Vagina (tissue), 2 donors: ENCODE measurements around the gene C9orf43. TPM values are rescaled to one million over a fixed set of nuclear protein-coding genes. Genes with fewer than 3 reads are reported as not detected.

Source experiments
- DNase-seq, 2 donors: peaks; one replicate each; pipeline ENCODE4 v3.0.0-alpha.2; 2017; ENCODE audit errors: extremely low spot score in 2 of 2
- H3K27ac ChIP-seq: fragments of 200-600 bp; sonication (generic); one replicate; pipeline ENCODE4 v1.5.1; 2019
- H3K27me3 ChIP-seq: fragments of 200-600 bp; sonication (generic); one replicate; pipeline ENCODE4 v1.5.1; 2019
- H3K36me3 ChIP-seq, 2 donors: fragments of 200-600 bp; sonication (generic); one replicate each; pipeline ENCODE4 v1.5.1; 2017 to 2019
- H3K4me1 ChIP-seq: fragments of 200-600 bp; sonication (generic); one replicate; pipeline ENCODE4 v1.5.1; 2019
- H3K4me3 ChIP-seq, 2 donors: fragments of 200-600 bp; sonication (generic); 1 replicate in 1 of 2; 2 replicates in 1 of 2; pipeline ENCODE4 v1.5.1; 2016 to 2019
- H3K9me3 ChIP-seq: fragments of 200-600 bp; sonication (generic); one replicate; pipeline ENCODE4 v1.5.1; 2019
- CTCF ChIP-seq, 3 experiments: fragments of 450-650 bp in 2 of 3; fragments of 200-600 bp in 1 of 3; sonication (generic) in 1 of 3; IDR thresholded peaks; one replicate each; pipeline ENCODE4 v1.5.1; 2017 to 2019; ENCODE audit warnings: antibody characterized with exemption in 3 of 3, mild to moderate bottlenecking in 2 of 3, moderate library complexity in 2 of 3
- POLR2A ChIP-seq, 2 donors: fragments of 450-650 bp; IDR thresholded peaks; one replicate each; pipeline ENCODE4 v1.6.1; 2017; ENCODE audit warnings: antibody characterized with exemption in 2 of 2, mild to moderate bottlenecking in 2 of 2, moderate library complexity in 2 of 2
- POLR2AphosphoS5 ChIP-seq, 2 donors: sonication (generic); formaldehyde crosslinking; IDR thresholded peaks; one replicate each; pipeline ENCODE4 v1.9.0; 2017; ENCODE audit warnings: antibody characterized with exemption in 2 of 2, mild to moderate bottlenecking in 2 of 2, low read depth in 1 of 2; ENCODE audit not compliant: insufficient read depth in 1 of 2
- intact Hi-C: fragments of 100-400 bp; cut with DNase I; formaldehyde crosslinking; loops from one replicate; pipeline ENCODE4 v1.15.1; 2023
- total RNA-seq: library from RNA; depleted of rRNA; stranded (reverse); fragments of >200 nt; gene quantifications from one replicate; pipeline ENCODE4 v1.2.3, GENCODE V29; 2016

The C9orf43 gene
- total RNA-seq, 1 donor from 2014 or later = not detected

GRCh38 chr9:113477661-113478060 is 67.1 kb downstream of the C9orf43 start:
- H3K27ac ChIP-seq = no peak overlapping the region
- H3K27me3 ChIP-seq = no peaks in the 10 kb centered on the region
- no peaks in the 10 kb centered on the region for H3K36me3 ChIP-seq
- intact Hi-C loops = no loop called here
- no peak overlapping the region for H3K4me3 ChIP-seq
- peak in 1 of 2 donors; percentile 79 for DNase-seq
- no peak for TF ChIP-seq POLR2A (IDR thresholded peaks at IDR 0.05)
- no peak for TF ChIP-seq CTCF (IDR thresholded peaks at IDR 0.05)
- TF ChIP-seq POLR2AphosphoS5 (IDR thresholded peaks at IDR 0.05; ENCODE audit: insufficient read depth in 1 of 2, low read depth in 1 of 2) = no peak
- H3K4me1 ChIP-seq = no peaks in the 10 kb centered on the region
- no peaks in the 10 kb centered on the region for H3K9me3 ChIP-seq

GRCh38 chr9:113479174-113479621 is 68.7 kb downstream of the C9orf43 start:
- H3K36me3 ChIP-seq = no peaks in the 10 kb centered on the region
- no peak overlapping the region for H3K4me3 ChIP-seq
- no peaks in the 10 kb centered on the region for H3K9me3 ChIP-seq
- H3K27ac ChIP-seq = no peak overlapping the region
- intact Hi-C loops = no loop called here
- H3K27me3 ChIP-seq = no peaks in the 10 kb centered on the region
- H3K4me1 ChIP-seq = no peaks in the 10 kb centered on the region
- DNase-seq = no peak
- TF ChIP-seq POLR2A (IDR thresholded peaks at IDR 0.05) (no peak), CTCF (IDR thresholded peaks at IDR 0.05) (no peak), POLR2AphosphoS5 (IDR thresholded peaks at IDR 0.05; ENCODE audit: insufficient read depth in 1 of 2, low read depth in 1 of 2) (no peak)

Other genes starting within 250 kb of the C9orf43 start
- gene FKBP15, start 189.5 kb upstream of the C9orf43 start, total RNA-seq = 28.7 TPM
- gene SLC31A1, start 189.2 kb upstream of the C9orf43 start, total RNA-seq = 9.3 TPM
- gene CDC26, start 135.2 kb upstream of the C9orf43 start, total RNA-seq = 25.3 TPM
- gene PRPF4, start 135.1 kb upstream of the C9orf43 start, total RNA-seq = 11.8 TPM
- gene RNF183, start 107.4 kb upstream of the C9orf43 start, total RNA-seq = not detected
- gene WDR31, start 70.5 kb upstream of the C9orf43 start, total RNA-seq = 2.0 TPM
- 3.9 TPM for gene BSPRY, start 61.2 kb upstream of the C9orf43 start, total RNA-seq
- gene HDHD3, start 33.8 kb upstream of the C9orf43 start, total RNA-seq = 31.7 TPM
- 29.5 TPM for gene ALAD, start 9.5 kb upstream of the C9orf43 start, total RNA-seq
- gene POLE3, start 72 bp upstream of the C9orf43 start, total RNA-seq = 17.4 TPM
- 27.0 TPM for gene RGS3, start 53.0 kb downstream of the C9orf43 start, total RNA-seq